Measurements from ENCODE around the gene NUP214.

The NUP214 gene

DNA sequence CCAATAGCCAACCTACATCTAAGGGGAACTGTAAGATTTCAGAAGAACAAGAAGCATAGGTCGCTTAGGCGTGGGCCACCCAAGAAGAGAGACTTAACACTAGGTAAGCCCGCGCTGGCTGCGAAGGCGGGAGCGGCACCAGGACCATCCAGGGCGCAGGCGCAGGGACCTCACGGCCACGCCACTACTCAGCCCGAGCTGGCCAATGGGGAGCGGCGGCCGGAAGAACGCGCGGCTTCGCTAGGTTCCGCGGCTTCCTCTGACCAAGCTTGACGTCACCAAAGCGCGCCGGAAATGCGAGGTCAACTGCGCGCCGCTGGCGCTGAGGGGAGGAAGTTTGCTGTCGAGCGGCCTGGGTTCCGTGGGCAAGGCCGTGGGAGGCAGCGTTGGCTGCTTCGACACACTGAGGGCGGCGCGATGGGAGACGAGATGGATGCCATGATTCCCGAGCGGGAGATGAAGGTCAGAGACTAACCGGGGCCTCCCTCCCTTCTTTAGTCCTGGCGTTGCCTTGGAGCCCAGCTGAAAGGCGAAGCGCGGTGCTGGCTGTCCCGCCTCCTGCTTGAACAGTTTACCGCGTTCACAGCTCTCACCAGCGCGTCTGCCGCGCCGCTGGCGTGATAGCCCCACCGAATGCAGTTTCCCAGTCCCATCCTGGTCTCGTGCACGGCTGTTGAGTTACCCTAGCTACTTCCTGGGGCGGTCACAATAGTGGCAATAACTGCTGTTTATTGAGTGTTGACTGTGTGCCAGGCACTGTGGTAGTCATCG, at the start of gene NUP214:
Gene NUP214 (plus strand): TSS at position 299 of the 771 bp plus-strand sequence. CDS start 119 bp downstream, at position 418.
- DNase-seq, result peak; percentile 97 to 100

GRCh38 chr9:131076347-131077195, 48.8 kb upstream of the NUP214 start:
- no peak for DNase-seq

DNA sequence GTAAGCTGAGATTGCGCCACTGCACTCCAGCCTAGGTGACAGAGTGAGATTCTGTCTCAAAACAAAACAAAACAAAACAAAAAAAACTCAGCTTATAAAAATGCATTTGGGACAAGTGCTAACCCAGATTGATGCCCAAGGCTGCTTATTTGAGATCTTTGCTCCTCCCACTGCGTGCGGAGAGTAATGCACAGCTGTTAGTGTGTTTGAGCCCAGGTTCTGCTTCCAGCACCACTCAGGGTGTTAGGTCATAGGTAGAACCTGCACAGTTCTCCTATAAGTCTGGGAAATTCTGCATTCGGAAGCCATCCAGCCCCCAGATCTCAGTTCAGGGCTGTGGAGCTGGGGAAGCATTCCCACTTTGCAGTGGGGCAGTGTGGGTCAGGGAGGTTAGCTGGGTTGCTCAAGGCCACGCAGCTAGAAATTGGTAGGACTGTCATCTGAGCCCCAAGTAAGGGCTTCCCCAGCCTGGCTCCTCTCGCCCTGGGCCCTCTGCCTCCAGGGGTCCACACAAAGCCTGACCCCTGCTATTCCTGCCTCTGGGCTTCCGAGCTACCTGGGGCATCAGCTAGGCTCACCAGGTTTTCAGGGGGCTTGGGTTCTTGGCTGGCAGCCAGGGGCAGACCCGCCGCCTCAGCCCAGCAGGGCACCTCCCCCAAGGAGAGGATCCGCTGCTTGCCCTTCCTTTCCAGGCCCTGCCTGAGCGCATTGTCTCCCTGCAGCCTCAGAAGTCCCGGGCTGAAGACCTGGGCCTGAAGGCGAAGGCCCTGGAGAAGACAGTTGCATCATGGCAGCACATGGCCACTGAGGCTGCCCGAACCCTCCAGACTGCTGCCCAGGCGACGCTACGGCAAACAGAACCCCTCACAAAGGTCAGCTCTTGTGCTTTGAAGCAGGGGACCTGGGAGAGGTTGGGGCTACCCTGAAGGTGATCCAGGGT, 46.7 kb upstream of the NUP214 start:
- no peak for DNase-seq

DNA sequence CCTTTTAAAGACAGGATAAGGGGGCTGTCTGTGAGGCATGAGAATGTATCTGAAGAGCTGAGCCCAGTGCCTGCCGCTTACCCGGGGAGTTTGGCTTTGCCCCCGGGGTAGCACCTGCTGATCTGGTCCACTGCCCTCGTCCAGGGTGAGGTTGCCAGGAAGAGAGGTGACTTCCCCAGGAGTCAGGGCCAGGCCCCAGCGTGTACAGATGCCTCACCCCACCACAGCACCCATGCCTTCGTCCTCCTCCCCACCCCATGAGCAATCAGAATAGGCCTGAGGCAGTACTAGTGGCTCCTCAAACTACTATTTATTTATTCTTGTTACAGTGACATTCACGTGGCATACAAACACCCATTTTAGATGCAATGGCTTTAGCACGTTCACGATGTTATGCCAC, 44.8 kb upstream of the NUP214 start:
- DNase-seq, result no peak

DNA sequence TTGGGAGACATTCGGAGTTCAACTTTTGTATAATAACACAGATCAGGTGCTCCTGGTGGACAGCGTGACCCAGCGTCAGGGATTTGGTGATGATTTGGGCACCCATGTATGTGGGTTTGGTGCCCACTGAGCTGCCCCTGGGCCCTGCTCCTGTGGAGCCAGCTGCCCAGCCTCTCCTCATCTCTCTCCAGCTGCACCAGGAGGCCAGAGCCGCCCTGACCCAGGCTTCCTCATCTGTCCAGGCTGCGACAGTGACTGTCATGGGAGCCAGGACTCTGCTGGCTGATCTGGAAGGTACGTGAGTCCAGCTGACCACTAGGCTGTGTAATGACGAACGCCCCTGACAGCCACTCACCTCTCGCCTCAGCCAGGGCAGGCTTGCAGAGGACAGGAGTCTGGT, 43.5 kb upstream of the NUP214 start:
- DNase-seq, result no peak

- no peak for DNase-seq
Observed at GRCh38 chr9:131082774-131083512, 42.4 kb upstream of the NUP214 start.

DNA sequence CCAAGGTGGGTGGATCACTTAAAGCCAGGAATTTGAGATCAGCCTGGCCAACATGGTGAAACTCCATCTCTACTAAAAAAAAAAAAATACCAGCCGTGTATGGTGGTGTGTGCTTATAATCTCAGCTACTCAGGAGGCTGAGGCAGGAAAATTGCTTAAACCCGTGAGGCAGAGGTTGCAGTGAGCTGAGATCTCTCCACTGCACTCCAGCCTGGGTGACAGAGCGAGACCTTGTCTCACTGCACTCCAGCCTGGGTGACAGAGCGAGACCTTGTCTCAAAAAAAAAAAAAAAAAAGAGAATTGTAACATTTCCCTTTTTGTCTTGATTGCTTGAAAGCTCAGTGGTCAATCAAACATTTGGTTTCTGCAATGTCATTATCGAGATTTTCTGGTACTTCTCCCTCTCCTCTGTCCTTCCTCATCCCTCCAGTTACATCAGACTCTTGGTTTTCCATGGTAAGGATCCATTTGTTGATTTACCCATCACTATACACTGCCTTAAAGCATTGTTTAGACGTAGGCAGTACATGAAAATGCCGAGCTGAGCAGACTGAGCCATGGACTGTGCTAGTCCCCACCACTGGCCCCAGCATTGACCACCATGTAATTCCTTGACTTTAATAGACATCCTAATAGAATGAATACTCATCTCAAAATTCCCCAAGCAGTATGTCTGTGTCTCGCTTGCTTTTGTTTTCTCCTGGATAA, 40.6 kb upstream of the NUP214 start:
- DNase-seq, result no peak

- DNase-seq, result no peak
Observed at GRCh38 chr9:131085370-131086122, 39.8 kb upstream of the NUP214 start.

DNA sequence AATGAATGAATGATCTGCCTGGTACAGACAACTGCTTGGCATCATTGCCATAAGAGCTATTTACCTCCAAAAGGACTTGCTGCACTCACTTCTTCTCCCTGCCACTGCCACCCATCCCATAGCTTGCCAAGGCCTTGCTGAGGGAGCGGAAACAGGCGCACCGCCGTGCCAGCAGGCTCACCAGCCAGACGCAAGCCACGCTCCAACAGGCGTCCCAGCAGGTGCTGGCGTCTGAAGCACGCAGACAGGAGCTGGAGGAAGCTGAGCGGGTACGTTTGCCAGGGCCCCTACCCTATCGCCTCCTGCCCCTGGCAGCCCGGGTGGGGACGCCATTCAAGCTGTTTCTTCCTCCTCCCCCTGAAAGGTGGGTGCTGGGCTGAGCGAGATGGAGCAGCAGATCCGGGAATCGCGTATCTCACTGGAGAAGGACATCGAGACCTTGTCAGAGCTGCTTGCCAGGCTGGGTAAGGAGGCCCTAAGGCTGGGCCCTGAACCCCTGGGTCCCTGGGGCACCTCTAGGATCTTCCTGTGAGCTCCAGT, 38.0 kb upstream of the NUP214 start:
- DNase-seq, result no peak

DNA sequence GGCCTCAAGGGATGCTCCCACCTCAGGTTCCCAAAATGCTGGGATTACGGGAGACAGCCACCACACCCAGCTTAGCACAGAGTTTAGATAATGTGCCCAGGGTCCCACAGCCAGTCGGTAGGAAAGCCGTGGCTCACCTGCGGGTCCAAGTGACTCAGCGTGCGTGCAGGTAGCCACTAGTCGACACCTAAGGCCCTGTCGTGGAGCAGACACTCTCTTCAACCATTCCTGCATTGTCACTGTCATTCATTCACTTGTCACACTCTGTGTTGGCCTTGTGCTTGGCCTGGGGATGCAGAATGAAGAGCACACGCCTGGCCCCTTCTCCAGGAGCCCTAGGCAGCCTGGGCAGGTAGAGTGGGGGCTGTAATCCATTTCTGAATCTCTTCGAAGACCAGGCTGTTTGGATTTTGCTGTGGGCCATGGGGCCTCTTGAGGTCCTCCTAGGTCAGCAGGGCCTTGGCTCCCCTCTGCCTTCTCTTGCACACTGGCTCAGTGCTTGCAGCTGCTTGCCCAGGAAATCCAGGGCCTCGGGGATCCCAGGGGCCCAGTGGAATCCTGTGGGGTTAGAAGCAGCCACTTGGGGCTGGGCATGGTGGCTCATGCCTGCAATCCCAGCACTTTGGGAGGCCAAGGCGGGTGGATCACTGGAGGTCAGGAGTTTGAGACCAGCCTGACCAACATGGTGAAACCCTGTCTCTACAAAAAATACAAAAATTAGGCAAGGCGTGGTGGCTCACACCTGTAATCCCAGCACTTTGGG, 35.2 kb upstream of the NUP214 start:
- DNase-seq, result no peak

DNA sequence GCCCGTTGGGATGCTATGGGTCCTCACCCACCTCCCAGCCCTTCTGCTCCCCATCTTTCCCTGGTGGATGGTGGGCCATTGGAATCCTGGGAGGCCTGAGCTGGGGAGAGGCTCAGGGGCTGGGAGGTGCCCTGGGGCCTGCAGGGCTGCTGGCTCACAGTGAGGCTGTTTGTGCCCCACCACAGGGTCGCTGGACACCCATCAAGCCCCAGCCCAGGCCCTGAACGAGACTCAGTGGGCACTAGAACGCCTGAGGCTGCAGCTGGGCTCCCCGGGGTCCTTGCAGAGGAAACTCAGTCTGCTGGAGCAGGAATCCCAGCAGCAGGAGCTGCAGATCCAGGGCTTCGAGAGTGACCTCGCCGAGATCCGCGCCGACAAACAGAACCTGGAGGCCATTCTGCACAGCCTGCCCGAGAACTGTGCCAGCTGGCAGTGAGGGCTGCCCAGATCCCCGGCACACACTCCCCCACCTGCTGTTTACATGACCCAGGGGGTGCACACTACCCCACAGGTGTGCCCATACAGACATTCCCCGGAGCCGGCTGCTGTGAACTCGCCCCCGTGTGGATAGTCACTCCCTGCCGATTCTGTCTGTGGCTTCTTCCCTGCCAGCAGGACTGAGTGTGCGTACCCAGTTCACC, 33.9 kb upstream of the NUP214 start:
- DNase-seq, result no peak

DNA sequence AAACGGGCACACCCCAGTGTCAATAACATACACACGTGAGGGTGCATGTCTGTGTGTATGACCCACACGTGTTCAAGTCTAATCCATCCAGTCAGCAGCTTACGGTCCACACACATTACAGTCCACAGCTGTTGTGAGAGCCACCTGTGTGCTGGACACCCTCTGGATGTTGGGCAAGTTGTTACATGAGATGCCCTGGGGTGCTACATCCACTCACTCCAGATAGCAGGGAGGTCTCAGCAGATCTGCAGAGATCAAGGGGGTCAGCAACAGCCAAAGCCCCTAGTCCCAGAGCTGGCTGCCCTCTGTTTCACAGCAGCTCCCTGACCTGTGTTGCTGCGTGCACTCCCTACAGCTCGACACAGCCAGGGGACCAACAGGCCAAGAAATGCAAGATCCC, 33.4 kb upstream of the NUP214 start:
- DNase-seq, result no peak

DNA sequence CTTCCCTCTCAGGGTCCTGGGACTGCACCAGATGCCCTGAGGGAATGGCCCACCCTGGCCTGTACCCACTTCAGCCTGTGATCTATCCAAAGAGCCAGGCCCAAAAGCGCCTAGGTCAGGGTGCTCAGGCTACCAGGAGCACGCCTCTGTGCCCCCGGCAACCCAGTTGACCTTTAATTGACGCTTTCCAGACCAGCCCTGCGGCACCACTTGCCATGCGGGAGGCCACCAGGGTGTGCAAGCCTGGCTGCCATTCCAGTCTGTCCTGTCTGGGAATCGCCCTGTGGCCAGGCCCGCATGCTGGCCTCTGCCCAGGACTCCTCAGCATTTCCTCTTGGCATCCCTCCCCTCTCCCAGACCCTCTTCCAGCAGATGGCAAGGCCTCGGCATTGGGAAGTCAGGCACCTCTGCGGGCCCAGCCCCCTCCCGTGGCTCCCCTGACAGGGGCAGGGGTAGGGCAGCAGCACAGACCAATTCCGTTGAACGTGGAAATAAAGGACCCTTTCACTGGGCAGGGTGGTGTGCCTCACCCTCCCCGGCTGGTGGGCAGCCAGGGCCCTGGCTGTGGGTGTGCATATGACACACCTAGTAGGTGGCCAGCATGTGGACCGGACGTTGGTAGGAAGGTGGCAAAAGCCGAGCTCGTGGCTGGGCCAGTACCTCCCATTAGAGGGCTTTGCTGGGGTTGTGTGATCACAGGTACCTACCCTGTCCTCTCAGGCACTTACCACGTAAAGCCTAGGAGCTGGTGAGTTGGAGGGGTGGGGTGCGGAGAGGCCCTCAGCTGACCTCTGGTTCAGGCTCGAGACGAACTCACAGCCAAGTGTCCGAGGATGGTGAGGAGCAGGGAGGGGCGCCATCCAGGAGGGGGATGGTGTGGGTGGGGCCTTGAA, 32.6 kb upstream of the NUP214 start:
- DNase-seq, result no peak

DNA sequence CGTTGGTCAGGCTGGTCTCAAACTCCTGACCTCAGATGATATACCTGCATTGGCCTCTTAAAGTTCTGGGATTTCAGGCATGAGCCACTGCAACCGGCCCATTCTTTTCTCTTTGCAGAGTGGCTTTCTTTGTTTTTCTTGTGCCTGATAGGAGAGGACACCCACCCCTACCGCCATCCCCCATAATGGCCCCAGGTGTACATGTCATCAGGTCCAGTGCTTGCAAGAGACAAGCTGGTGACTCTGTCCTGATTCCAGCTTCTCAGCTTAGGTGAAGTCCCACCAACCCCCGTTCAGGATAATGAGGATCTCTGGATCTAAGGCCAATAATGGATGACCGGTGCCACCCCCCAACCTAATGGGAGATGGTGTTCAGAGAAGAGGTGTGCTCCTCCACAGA, 31.4 kb upstream of the NUP214 start:
- no peak for DNase-seq

DNA sequence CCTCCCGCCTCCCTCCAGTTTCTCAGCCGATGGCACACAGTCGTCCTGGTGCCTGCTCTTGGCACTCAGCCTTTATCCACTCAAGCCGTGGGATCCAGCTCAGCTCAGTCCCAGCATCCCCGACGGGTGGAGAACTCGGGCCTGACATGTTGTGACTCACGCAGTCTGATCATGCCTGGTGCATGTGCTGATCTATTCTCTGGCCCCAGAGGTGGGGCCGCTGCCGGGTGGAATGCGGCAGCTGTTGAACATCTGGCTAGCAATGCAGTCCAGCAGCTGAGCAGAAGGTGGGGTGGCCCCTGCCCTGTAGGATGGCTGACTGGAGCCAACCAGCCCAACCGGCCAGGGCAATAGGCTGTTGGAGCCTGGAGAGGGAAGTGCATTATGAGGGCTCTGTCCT, 30.8 kb upstream of the NUP214 start:
- DNase-seq, result no peak

GRCh38 chr9:131095666-131096268, 29.6 kb upstream of the NUP214 start:
- DNase-seq, result no peak

- no peak for DNase-seq
Observed at GRCh38 chr9:131096269-131097125, 28.9 kb upstream of the NUP214 start, which contains the start of gene AIF1L. AIF1L (plus strand) TSS chr9:131096531; CDS start chr9:131096630, 99 bp downstream.

All from inflammatory macrophage treated with lipopolysaccharide for 1 hour (primary cell).